ENCODE measurements around the gene MMEL1.
A peak's percentile ranks its signal among the peaks of the same experiment; 100 is the strongest.

MMEL1 gene

GRCh38 chr1:2584686-2585317 lies 48.0 kb downstream of the MMEL1 start:
- peak overlapping the region; percentile 55 for H2BK5ac ChIP-seq (ENCODE audit: low read length)
- peaks cover 12% of the 10 kb centered on the region for H3K79me1 ChIP-seq (ENCODE audit: low read depth, low read length)
- H3K9ac ChIP-seq (ENCODE audit: low read depth, low read length, poor library complexity) = peak overlapping the region; percentile 68
- no peak overlapping the region for H3K27ac ChIP-seq (replicated peaks; ENCODE audit: low read length)
- H2BK12ac ChIP-seq (ENCODE audit: low read length) = no peak overlapping the region
- H3K36me3 ChIP-seq (replicated peaks in 1 of 2; ENCODE audit: control insufficient read depth in 2 of 2, insufficient read depth in 2 of 2, low read length in 2 of 2) = peaks cover 6 to 9% of the 10 kb centered on the region in 2 donors
- peak overlapping the region; percentile 38 for H3K4ac ChIP-seq (ENCODE audit: low read length)
- peak overlapping the region; percentile 18 for H2AFZ ChIP-seq (ENCODE audit: low read length)
- peak overlapping the region; percentile 93 for H3K18ac ChIP-seq (ENCODE audit: low read length)
- H2BK120ac ChIP-seq (ENCODE audit: low read depth, low read length) = no peak overlapping the region
- H3K4me2 ChIP-seq (ENCODE audit: insufficient read depth, low read length, poor library complexity, severe bottlenecking) = peak overlapping the region; percentile 70
- H4K91ac ChIP-seq (ENCODE audit: low read depth, low read length, poor library complexity) = no peak overlapping the region
- H3K23ac ChIP-seq (ENCODE audit: low read depth, low read length, poor library complexity) = no peak overlapping the region
- WGBS, 2 donors (ENCODE audit: extremely low coverage in 2 of 2, insufficient read length in 2 of 2, insufficient replicate concordance in 1 of 2) = no CpG with 5 or more reads among the region's 12 CpGs
- H2AK5ac ChIP-seq (ENCODE audit: low read depth, low read length) = peak overlapping the region; percentile 95
- H3K14ac ChIP-seq (ENCODE audit: low read length) = no peak overlapping the region
- H3K4me3 ChIP-seq (ENCODE audit: low read length in 2 of 2) = peak overlapping the region in 1 of 2 donors; percentile 18
- peaks cover 7 to 8% of the 10 kb centered on the region in 2 donors for H3K4me1 ChIP-seq (ENCODE audit: control insufficient read depth in 2 of 2, insufficient read depth in 1 of 2, low read depth in 1 of 2, low read length in 2 of 2)
- peaks cover 0 to 9% of the 10 kb centered on the region in 2 donors for H3K9me3 ChIP-seq (replicated peaks in 1 of 2; ENCODE audit: control insufficient read depth in 2 of 2, insufficient read depth in 1 of 2, low read depth in 1 of 2, low read length in 2 of 2)
- H3K27me3 ChIP-seq (ENCODE audit: control insufficient read depth in 3 of 3, insufficient read depth in 3 of 3, low read depth in 1 of 3, low read length in 3 of 3) = no peaks in the 10 kb centered on the region
- DNase-seq (ENCODE audit: low spot score) = no peak
- no peak overlapping the region for H4K8ac ChIP-seq (ENCODE audit: low read depth, low read length)
- no peak overlapping the region for H2BK15ac ChIP-seq (ENCODE audit: low read length)

GRCh38 chr1:2583871-2584351 lies 48.9 kb downstream of the MMEL1 start:
- no peak overlapping the region for H2BK5ac ChIP-seq (ENCODE audit: low read length)
- H3K14ac ChIP-seq (ENCODE audit: low read length) = no peak overlapping the region
- peaks cover 0 to 1% of the 10 kb centered on the region in 2 donors for H3K36me3 ChIP-seq (replicated peaks in 1 of 2; ENCODE audit: control insufficient read depth in 2 of 2, insufficient read depth in 2 of 2, low read length in 2 of 2)
- H3K9ac ChIP-seq (ENCODE audit: low read depth, low read length, poor library complexity) = peak overlapping the region; percentile 70
- WGBS, 2 donors (ENCODE audit: extremely low coverage in 2 of 2, insufficient read length in 2 of 2, insufficient replicate concordance in 1 of 2) = no CpG with 5 or more reads among the region's 14 CpGs
- DNase-seq (ENCODE audit: low spot score) = no peak
- H3K4ac ChIP-seq (ENCODE audit: low read length) = no peak overlapping the region
- no peak overlapping the region for H3K4me3 ChIP-seq (ENCODE audit: low read length in 2 of 2)
- no peak overlapping the region for H2BK120ac ChIP-seq (ENCODE audit: low read depth, low read length)
- peaks cover 9% of the 10 kb centered on the region for H3K79me1 ChIP-seq (ENCODE audit: low read depth, low read length)
- H2AFZ ChIP-seq (ENCODE audit: low read length) = no peak overlapping the region
- no peak overlapping the region for H4K8ac ChIP-seq (ENCODE audit: low read depth, low read length)
- H3K27me3 ChIP-seq (ENCODE audit: control insufficient read depth in 3 of 3, insufficient read depth in 3 of 3, low read depth in 1 of 3, low read length in 3 of 3) = no peaks in the 10 kb centered on the region
- H3K4me2 ChIP-seq (ENCODE audit: insufficient read depth, low read length, poor library complexity, severe bottlenecking) = no peak overlapping the region
- peak overlapping the region; percentile 75 for H3K23ac ChIP-seq (ENCODE audit: low read depth, low read length, poor library complexity)
- no peak overlapping the region for H4K91ac ChIP-seq (ENCODE audit: low read depth, low read length, poor library complexity)
- H2BK15ac ChIP-seq (ENCODE audit: low read length) = peak overlapping the region; percentile 75
- peaks cover 7 to 8% of the 10 kb centered on the region in 2 donors for H3K4me1 ChIP-seq (ENCODE audit: control insufficient read depth in 2 of 2, insufficient read depth in 1 of 2, low read depth in 1 of 2, low read length in 2 of 2)
- peak overlapping the region; percentile 24 for H3K18ac ChIP-seq (ENCODE audit: low read length)
- H3K9me3 ChIP-seq (replicated peaks in 1 of 2; ENCODE audit: control insufficient read depth in 2 of 2, insufficient read depth in 1 of 2, low read depth in 1 of 2, low read length in 2 of 2) = peaks cover 0 to 5% of the 10 kb centered on the region in 2 donors
- no peak overlapping the region for H3K27ac ChIP-seq (replicated peaks; ENCODE audit: low read length)
- H2BK12ac ChIP-seq (ENCODE audit: low read length) = peak overlapping the region; percentile 24
- H2AK5ac ChIP-seq (ENCODE audit: low read depth, low read length) = peak overlapping the region; percentile 92

- H3K14ac ChIP-seq (ENCODE audit: low read length) = peak overlapping the region; percentile 38
- H3K4ac ChIP-seq (ENCODE audit: low read length) = peak overlapping the region; percentile 53
- H2BK120ac ChIP-seq (ENCODE audit: low read depth, low read length) = no peak overlapping the region
- H3K27me3 ChIP-seq (ENCODE audit: control insufficient read depth in 3 of 3, insufficient read depth in 3 of 3, low read depth in 1 of 3, low read length in 3 of 3) = no peaks in the 10 kb centered on the region
- H3K9me3 ChIP-seq (replicated peaks in 1 of 2; ENCODE audit: control insufficient read depth in 2 of 2, insufficient read depth in 1 of 2, low read depth in 1 of 2, low read length in 2 of 2) = peaks cover 0 to 5% of the 10 kb centered on the region in 2 donors
- peak overlapping the region; percentile 75 for H3K23ac ChIP-seq (ENCODE audit: low read depth, low read length, poor library complexity)
- no peak overlapping the region for H4K91ac ChIP-seq (ENCODE audit: low read depth, low read length, poor library complexity)
- WGBS, 2 donors (ENCODE audit: extremely low coverage in 2 of 2, insufficient read length in 2 of 2, insufficient replicate concordance in 1 of 2) = no CpG with 5 or more reads among the region's 5 CpGs
- peak overlapping the region; percentile 75 for H2BK15ac ChIP-seq (ENCODE audit: low read length)
- peak overlapping the region; percentile 70 for H3K9ac ChIP-seq (ENCODE audit: low read depth, low read length, poor library complexity)
- H3K36me3 ChIP-seq (replicated peaks in 1 of 2; ENCODE audit: control insufficient read depth in 2 of 2, insufficient read depth in 2 of 2, low read length in 2 of 2) = no peaks in the 10 kb centered on the region
- no peak overlapping the region for H2BK12ac ChIP-seq (ENCODE audit: low read length)
- peaks cover 9% of the 10 kb centered on the region for H3K79me1 ChIP-seq (ENCODE audit: low read depth, low read length)
- no peak for DNase-seq (ENCODE audit: low spot score)
- peak overlapping the region; percentile 92 for H2AK5ac ChIP-seq (ENCODE audit: low read depth, low read length)
- H2BK5ac ChIP-seq (ENCODE audit: low read length) = no peak overlapping the region
- peaks cover 8 to 9% of the 10 kb centered on the region in 2 donors for H3K4me1 ChIP-seq (ENCODE audit: control insufficient read depth in 2 of 2, insufficient read depth in 1 of 2, low read depth in 1 of 2, low read length in 2 of 2)
- no peak overlapping the region for H3K27ac ChIP-seq (replicated peaks; ENCODE audit: low read length)
- no peak overlapping the region for H3K4me2 ChIP-seq (ENCODE audit: insufficient read depth, low read length, poor library complexity, severe bottlenecking)
- no peak overlapping the region for H3K18ac ChIP-seq (ENCODE audit: low read length)
- no peak overlapping the region for H2AFZ ChIP-seq (ENCODE audit: low read length)
- H3K4me3 ChIP-seq (ENCODE audit: low read length in 2 of 2) = no peak overlapping the region
- H4K8ac ChIP-seq (ENCODE audit: low read depth, low read length) = no peak overlapping the region
Observed at GRCh38 chr1:2583331-2583791, 49.5 kb downstream of the MMEL1 start.

- Histone ChIP-seq H4K91ac (ENCODE audit: low read depth, low read length, poor library complexity) (no peak overlapping the region), H2BK120ac (ENCODE audit: low read depth, low read length) (no peak overlapping the region), H3K18ac (ENCODE audit: low read length) (no peak overlapping the region), H3K4me2 (ENCODE audit: insufficient read depth, low read length, poor library complexity, severe bottlenecking) (no peak overlapping the region), H3K14ac (ENCODE audit: low read length) (no peak overlapping the region), H3K4ac (ENCODE audit: low read length) (no peak overlapping the region), H3K27ac (replicated peaks; ENCODE audit: low read length) (no peak overlapping the region), H2BK5ac (ENCODE audit: low read length) (no peak overlapping the region), H2BK12ac (ENCODE audit: low read length) (no peak overlapping the region), H3K9me3 (replicated peaks in 1 of 2; ENCODE audit: control insufficient read depth in 2 of 2, insufficient read depth in 1 of 2, low read depth in 1 of 2, low read length in 2 of 2) (peaks cover 0 to 5% of the 10 kb centered on the region in 2 donors), H2AK5ac (ENCODE audit: low read depth, low read length) (no peak overlapping the region), H3K4me3 (ENCODE audit: low read length in 2 of 2) (no peak overlapping the region), H4K8ac (ENCODE audit: low read depth, low read length) (no peak overlapping the region), H3K4me1 (ENCODE audit: control insufficient read depth in 2 of 2, insufficient read depth in 1 of 2, low read depth in 1 of 2, low read length in 2 of 2) (peaks cover 9 to 13% of the 10 kb centered on the region in 2 donors), H3K23ac (ENCODE audit: low read depth, low read length, poor library complexity) (no peak overlapping the region), H2AFZ (ENCODE audit: low read length) (no peak overlapping the region), H3K79me1 (ENCODE audit: low read depth, low read length) (peaks cover 2% of the 10 kb centered on the region), H2BK15ac (ENCODE audit: low read length) (no peak overlapping the region), H3K36me3 (replicated peaks in 1 of 2; ENCODE audit: control insufficient read depth in 2 of 2, insufficient read depth in 2 of 2, low read length in 2 of 2) (no peaks in the 10 kb centered on the region), H3K9ac (ENCODE audit: low read depth, low read length, poor library complexity) (no peak overlapping the region), H3K27me3 (ENCODE audit: control insufficient read depth in 3 of 3, insufficient read depth in 3 of 3, low read depth in 1 of 3, low read length in 3 of 3) (no peaks in the 10 kb centered on the region)
- WGBS, 2 donors (ENCODE audit: extremely low coverage in 2 of 2, insufficient read length in 2 of 2, insufficient replicate concordance in 1 of 2) = no CpG with 5 or more reads among the region's 7 CpGs
- no peak for DNase-seq (ENCODE audit: low spot score)
Observed at GRCh38 chr1:2582391-2582790, 50.4 kb downstream of the MMEL1 start.

All from neuronal stem cell (in vitro differentiated cells).